Panc1 (cell line): ENCODE results near the gene SNTG2. TPM values are rescaled to one million over a fixed set of nuclear protein-coding genes. Genes with fewer than 3 reads are reported as not detected.

Experiments used
- ATAC-seq: fragments of 200-7000 bp; cut with Tn5 transposase; 2 replicates; pipeline ENCODE4 v1.9.1; 2020; ENCODE audit warnings: mild to moderate bottlenecking, moderate library complexity
- BruUV-seq: library from RNA; stranded (reverse); fragments of 400-500 nt; replicated peaks from 2 replicates; lab custom pipeline; 2021; lab: Mats Ljungman, UMichigan
- CTCF ChIA-PET: fragments of 300-600 bp; sonication (Branson Sonifier 250); formaldehyde crosslinking; loops from one replicate; lab custom pipeline; 2022; ENCODE audit warnings: antibody characterized with exemption; lab: Charles Lee
- POLR2A ChIA-PET: fragments of 300-600 bp; sonication (Branson Sonifier 250); formaldehyde crosslinking; loops from one replicate; lab custom pipeline; 2022; ENCODE audit warnings: antibody characterized with exemption; lab: Charles Lee
- DNase-seq: peaks from one replicate; pipeline ENCODE4 v3.0.0-alpha.2; 2010; ENCODE audit warnings: low read depth, low spot score
- H3K27ac ChIP-seq: 2 replicates; pipeline ENCODE4 v1.5.1; 2011; ENCODE audit warnings: mild to moderate bottlenecking, low read length, inconsistent platforms
- H3K27me3 ChIP-seq: fragments of 200-500 bp; sonication (Bioruptor generic); 2 replicates; pipeline ENCODE4 v1.6.0; 2014; ENCODE audit warnings: low read length, inconsistent platforms; ENCODE audit not compliant: control insufficient read depth, insufficient read depth
- H3K36me3 ChIP-seq: fragments of 200-500 bp; sonication (Bioruptor generic); 2 replicates; pipeline ENCODE4 v1.5.1; 2014; ENCODE audit warnings: inconsistent platforms, mild to moderate bottlenecking, low read length, moderate library complexity; ENCODE audit not compliant: control insufficient read depth, insufficient read depth
- H3K4me1 ChIP-seq: 2 replicates; pipeline ENCODE4 v1.5.1; 2011; ENCODE audit warnings: inconsistent platforms, mild to moderate bottlenecking, low read length, moderate library complexity; ENCODE audit not compliant: control insufficient read depth, insufficient read depth
- H3K4me3 ChIP-seq, 2 experiments: 2 replicates each; pipeline ENCODE4 v1.5.1; 2011 to 2012; ENCODE audit warnings: low read depth in 2 of 2, low read length in 2 of 2, mild to moderate bottlenecking in 2 of 2, inconsistent platforms in 1 of 2, moderate library complexity in 1 of 2
- H3K9me3 ChIP-seq: fragments of 200-500 bp; sonication (Bioruptor generic); 2 replicates; pipeline ENCODE4 v1.5.1; 2014; ENCODE audit warnings: low read depth, mild to moderate bottlenecking, inconsistent platforms, low read length, moderate library complexity; ENCODE audit not compliant: control insufficient read depth, insufficient read depth
- POLR2AphosphoS5 ChIP-seq: IDR thresholded peaks from 2 replicates; pipeline ENCODE4 v1.6.1; 2012; ENCODE audit warnings: mild to moderate bottlenecking, low read depth, low read length, moderate library complexity
- SIN3A ChIP-seq: IDR thresholded peaks from 2 replicates; pipeline ENCODE4 v1.6.1; 2012; ENCODE audit warnings: low read depth, mild to moderate bottlenecking, low read length, moderate library complexity, borderline replicate concordance; ENCODE audit not compliant: insufficient read depth
- TCF7L2 ChIP-seq: IDR thresholded peaks from 2 replicates; pipeline ENCODE4 v1.6.1; 2011; ENCODE audit warnings: mild to moderate bottlenecking, low read depth, low read length, inconsistent platforms
- in situ Hi-C: cut with HindIII; loops from 2 replicates; pipeline ENCODE4 v1.10.0; 2016; ENCODE audit warnings: low sequenced_read_pairs, low pct_unique_long_range_greater_than_20kb
- intact Hi-C: fragments of 100-400 bp; cut with micrococcal nuclease; formaldehyde crosslinking; loops from one replicate; pipeline ENCODE4 v1.10.0; 2022; ENCODE audit not compliant: unreplicated experiment
- total RNA-seq: library from RNA; stranded (reverse); gene quantifications from one replicate; pipeline ENCODE4 v1.2.1, GENCODE V29; 2021; ENCODE audit not compliant: unreplicated experiment
- TF ChIP-seq, protein P1 (sequence below), 2 experiments: IDR thresholded peaks; 2 replicates each; pipeline ENCODE4 v1.6.1; 2011 to 2012; ENCODE audit warnings: low read depth in 2 of 2, control low read depth in 1 of 2, low read length in 1 of 2, mild to moderate bottlenecking in 1 of 2, moderate library complexity in 1 of 2; ENCODE audit not compliant: insufficient read depth in 1 of 2
- TF ChIP-seq, protein P2 (sequence below): fragments of 450-650 bp; IDR thresholded peaks from 2 replicates; pipeline ENCODE4 v1.5.1; 2017; ENCODE audit warnings: mild to moderate bottlenecking

The SNTG2 gene
- total RNA-seq, 1 experiment from 2014 or later = not detected

DNA sequence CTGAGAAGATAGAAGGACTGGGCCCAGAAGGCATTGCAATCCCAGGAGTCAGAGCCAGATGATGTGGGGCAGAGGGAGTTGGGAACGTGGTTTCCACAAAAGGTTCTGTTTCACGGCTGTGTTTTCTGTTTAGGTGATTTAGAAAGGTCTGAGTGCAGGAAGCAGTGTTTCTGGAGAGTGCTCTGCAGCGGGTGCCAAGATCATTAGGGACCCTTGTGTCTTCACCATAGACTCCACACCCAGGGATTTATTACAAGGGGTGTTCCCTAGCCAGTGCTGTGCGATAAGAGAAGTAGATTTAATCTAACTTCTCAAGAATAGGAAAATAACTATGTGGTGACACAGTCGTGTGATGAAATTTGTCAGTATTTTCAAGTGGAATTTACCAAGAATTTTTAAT is 241.5 kb downstream of the SNTG2 start:
- Histone ChIP-seq H3K9me3 (peaks cover 11% of the 10 kb centered on the region; the same call in 1 of the 2 replicates), H3K36me3 (no peaks in the 10 kb centered on the region), H3K27me3 (no peaks in the 10 kb centered on the region; the same call in 1 of the 2 replicates), H3K27ac (no peak overlapping the region), H3K4me3 (no peak overlapping the region), H3K4me1 (no peaks in the 10 kb centered on the region)
- ChIA-PET CTCF (no interaction called here), POLR2A (no interaction called here)
- in situ Hi-C loops (no loop called here), intact Hi-C loops (no loop called here)
- no peak for DNase-seq
- no TSS peak for BruUV-seq
- no peak for ATAC-seq
- TF ChIP-seq POLR2AphosphoS5 (no peak), SIN3A (no peak), TCF7L2 (no peak)
- TF ChIP-seq, protein P1, sequence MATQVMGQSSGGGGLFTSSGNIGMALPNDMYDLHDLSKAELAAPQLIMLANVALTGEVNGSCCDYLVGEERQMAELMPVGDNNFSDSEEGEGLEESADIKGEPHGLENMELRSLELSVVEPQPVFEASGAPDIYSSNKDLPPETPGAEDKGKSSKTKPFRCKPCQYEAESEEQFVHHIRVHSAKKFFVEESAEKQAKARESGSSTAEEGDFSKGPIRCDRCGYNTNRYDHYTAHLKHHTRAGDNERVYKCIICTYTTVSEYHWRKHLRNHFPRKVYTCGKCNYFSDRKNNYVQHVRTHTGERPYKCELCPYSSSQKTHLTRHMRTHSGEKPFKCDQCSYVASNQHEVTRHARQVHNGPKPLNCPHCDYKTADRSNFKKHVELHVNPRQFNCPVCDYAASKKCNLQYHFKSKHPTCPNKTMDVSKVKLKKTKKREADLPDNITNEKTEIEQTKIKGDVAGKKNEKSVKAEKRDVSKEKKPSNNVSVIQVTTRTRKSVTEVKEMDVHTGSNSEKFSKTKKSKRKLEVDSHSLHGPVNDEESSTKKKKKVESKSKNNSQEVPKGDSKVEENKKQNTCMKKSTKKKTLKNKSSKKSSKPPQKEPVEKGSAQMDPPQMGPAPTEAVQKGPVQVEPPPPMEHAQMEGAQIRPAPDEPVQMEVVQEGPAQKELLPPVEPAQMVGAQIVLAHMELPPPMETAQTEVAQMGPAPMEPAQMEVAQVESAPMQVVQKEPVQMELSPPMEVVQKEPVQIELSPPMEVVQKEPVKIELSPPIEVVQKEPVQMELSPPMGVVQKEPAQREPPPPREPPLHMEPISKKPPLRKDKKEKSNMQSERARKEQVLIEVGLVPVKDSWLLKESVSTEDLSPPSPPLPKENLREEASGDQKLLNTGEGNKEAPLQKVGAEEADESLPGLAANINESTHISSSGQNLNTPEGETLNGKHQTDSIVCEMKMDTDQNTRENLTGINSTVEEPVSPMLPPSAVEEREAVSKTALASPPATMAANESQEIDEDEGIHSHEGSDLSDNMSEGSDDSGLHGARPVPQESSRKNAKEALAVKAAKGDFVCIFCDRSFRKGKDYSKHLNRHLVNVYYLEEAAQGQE (IDR thresholded peaks at IDR 0.05; ENCODE audit: insufficient read depth in 1 of 2, low read depth in 2 of 2, low read length in 1 of 2) = no peak
- TF ChIP-seq, protein P2, sequence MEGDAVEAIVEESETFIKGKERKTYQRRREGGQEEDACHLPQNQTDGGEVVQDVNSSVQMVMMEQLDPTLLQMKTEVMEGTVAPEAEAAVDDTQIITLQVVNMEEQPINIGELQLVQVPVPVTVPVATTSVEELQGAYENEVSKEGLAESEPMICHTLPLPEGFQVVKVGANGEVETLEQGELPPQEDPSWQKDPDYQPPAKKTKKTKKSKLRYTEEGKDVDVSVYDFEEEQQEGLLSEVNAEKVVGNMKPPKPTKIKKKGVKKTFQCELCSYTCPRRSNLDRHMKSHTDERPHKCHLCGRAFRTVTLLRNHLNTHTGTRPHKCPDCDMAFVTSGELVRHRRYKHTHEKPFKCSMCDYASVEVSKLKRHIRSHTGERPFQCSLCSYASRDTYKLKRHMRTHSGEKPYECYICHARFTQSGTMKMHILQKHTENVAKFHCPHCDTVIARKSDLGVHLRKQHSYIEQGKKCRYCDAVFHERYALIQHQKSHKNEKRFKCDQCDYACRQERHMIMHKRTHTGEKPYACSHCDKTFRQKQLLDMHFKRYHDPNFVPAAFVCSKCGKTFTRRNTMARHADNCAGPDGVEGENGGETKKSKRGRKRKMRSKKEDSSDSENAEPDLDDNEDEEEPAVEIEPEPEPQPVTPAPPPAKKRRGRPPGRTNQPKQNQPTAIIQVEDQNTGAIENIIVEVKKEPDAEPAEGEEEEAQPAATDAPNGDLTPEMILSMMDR = no peak

DNA sequence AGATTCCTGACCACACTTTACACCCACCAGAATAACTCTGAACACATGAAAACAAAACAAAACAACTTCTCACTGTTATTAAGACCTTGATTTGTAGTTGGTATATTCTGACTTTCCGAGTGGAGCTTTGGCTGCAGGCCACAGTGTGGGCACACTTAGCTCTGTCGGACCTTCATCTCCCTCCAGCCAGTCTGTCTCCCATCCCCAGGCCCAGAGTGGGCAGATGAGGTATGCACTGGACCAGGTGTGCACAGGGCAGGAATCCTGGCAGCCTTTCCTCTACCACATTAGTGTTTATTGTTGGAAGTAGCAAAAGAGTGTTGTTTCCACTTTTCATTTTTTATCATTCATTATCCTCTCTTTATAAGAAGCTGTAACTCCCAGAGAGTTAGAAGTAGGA is 243.2 kb downstream of the SNTG2 start:
- no peak for DNase-seq
- intact Hi-C loops (no loop called here), in situ Hi-C loops (no loop called here)
- Histone ChIP-seq H3K27me3 (no peaks in the 10 kb centered on the region), H3K9me3 (peaks cover 11% of the 10 kb centered on the region; the same call in 1 of the 2 replicates), H3K4me3 (no peak overlapping the region), H3K27ac (no peak overlapping the region), H3K36me3 (no peaks in the 10 kb centered on the region), H3K4me1 (no peaks in the 10 kb centered on the region)
- TF ChIP-seq, protein P1 (IDR thresholded peaks at IDR 0.05; ENCODE audit: insufficient read depth in 1 of 2, low read depth in 2 of 2, low read length in 1 of 2) = no peak
- TF ChIP-seq TCF7L2 (no peak), SIN3A (no peak), POLR2AphosphoS5 (no peak)
- TF ChIP-seq, protein P2 = no peak
- no TSS peak for BruUV-seq
- CTCF ChIA-PET = no interaction called here
- POLR2A ChIA-PET = no interaction called here
- ATAC-seq = no peak
